Activated T-cell treated with anti-CD3 and anti-CD28 coated beads, Interleukin-2, amount 50 U/mL, for 72 hours (primary cell): Measurements from ENCODE around the gene FAF1. TPM values are rescaled to one million over a fixed set of nuclear protein-coding genes. Genes with fewer than 3 reads are reported as not detected.

Experiments
- ATAC-seq, 2 donors: fragments of 150-1000 bp; cut with Tn5 transposase; replicated peaks in 1 of 2; 2 replicates each; pipeline ENCODE4 v1.10.0; 2021; ENCODE audit warnings: moderate library complexity in 2 of 2, mild to moderate bottlenecking in 1 of 2
- DNase-seq, 2 donors: peaks; one replicate each; pipeline ENCODE4 v3.0.0; 2021 to 2022; ENCODE audit warnings: mixed read lengths in 1 of 2
- H3K27ac Mint-ChIP-seq: one replicate; pipeline ENCODE4 v1.8.0; 2022; ENCODE audit warnings: mild to moderate bottlenecking, moderate library complexity, mixed read lengths
- H3K27me3 Mint-ChIP-seq: one replicate; pipeline ENCODE4 v1.8.0; 2022; ENCODE audit warnings: low read depth, mixed read lengths
- H3K36me3 Mint-ChIP-seq, 2 donors: one replicate each; pipeline ENCODE4 v1.8.0; 2022; ENCODE audit warnings: mixed read lengths in 2 of 2, mild to moderate bottlenecking in 1 of 2; ENCODE audit not compliant: insufficient read depth in 2 of 2
- H3K4me1 Mint-ChIP-seq: one replicate; pipeline ENCODE4 v1.8.0; 2022; ENCODE audit warnings: low read depth, mixed read lengths
- H3K4me3 Mint-ChIP-seq, 2 donors: one replicate each; pipeline ENCODE4 v1.8.0; 2022; ENCODE audit warnings: mild to moderate bottlenecking in 2 of 2, mixed read lengths in 2 of 2, moderate library complexity in 2 of 2
- H3K9me3 Mint-ChIP-seq, 2 donors: one replicate each; pipeline ENCODE4 v1.8.0; 2022; ENCODE audit warnings: mixed read lengths in 2 of 2
- total RNA-seq, 2 donors: library from RNA; stranded (reverse); gene quantifications; one replicate each; pipeline ENCODE4 v1.2.3, GENCODE V29; 2022

Gene FAF1
- total RNA-seq, 2 donors from 2014 or later = 65.7 to 83.0 TPM

DNA sequence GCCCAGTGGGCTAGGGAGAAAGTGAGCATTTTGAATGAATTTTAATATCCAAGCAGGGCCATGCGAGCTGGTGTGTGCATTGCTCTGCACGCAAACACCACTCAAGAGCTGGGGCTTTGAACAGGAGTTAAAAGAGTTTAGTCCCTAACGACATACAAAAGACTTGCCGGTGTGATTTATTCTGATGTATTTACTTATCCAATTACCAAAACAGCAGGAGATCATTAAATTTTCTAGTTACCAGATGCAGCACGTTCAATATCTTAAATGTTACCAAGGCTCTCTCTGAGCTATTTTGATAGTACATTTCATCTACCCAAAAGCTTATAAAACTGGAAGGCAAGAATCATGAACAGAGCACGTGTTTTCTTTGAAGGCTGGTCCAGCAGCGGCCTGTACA lies 506.8 kb downstream of the FAF1 start:
- no peak for ATAC-seq
- Mint-ChIP-seq H3K4me1 (peaks cover 20% of the 10 kb centered on the region), H3K9me3 (no peaks in the 10 kb centered on the region), H3K27me3 (no peaks in the 10 kb centered on the region), H3K36me3 (no peaks in the 10 kb centered on the region), H3K4me3 (no peak overlapping the region), H3K27ac (no peak overlapping the region)
- no peak for DNase-seq

DNA sequence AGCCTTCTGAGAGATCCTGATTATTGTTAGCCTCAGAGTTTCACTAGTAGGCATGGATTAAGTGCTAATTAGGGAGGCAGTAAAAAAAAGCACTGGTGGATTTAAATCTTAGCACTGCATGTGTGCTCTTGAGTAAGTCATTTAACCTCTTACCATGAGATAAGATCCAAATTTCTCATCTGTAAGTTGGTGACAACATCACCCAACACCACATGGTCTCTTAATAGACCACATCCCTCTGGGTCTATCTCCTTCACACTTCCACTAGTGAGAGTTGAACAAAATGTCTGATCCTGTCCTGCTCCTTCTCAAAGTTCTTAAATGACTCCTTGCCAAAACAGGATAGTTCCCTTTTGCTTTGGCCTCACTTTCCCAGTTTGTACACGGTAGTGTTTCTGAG lies 507.4 kb downstream of the FAF1 start:
- peak in 1 of 2 donors; percentile 35 for ATAC-seq
- no peak for DNase-seq
- no peak overlapping the region for H3K27ac Mint-ChIP-seq
- peaks cover 20% of the 10 kb centered on the region for H3K4me1 Mint-ChIP-seq
- no peaks in the 10 kb centered on the region for H3K9me3 Mint-ChIP-seq
- H3K27me3 Mint-ChIP-seq = no peaks in the 10 kb centered on the region
- no peak overlapping the region for H3K4me3 Mint-ChIP-seq
- H3K36me3 Mint-ChIP-seq = no peaks in the 10 kb centered on the region

DNA sequence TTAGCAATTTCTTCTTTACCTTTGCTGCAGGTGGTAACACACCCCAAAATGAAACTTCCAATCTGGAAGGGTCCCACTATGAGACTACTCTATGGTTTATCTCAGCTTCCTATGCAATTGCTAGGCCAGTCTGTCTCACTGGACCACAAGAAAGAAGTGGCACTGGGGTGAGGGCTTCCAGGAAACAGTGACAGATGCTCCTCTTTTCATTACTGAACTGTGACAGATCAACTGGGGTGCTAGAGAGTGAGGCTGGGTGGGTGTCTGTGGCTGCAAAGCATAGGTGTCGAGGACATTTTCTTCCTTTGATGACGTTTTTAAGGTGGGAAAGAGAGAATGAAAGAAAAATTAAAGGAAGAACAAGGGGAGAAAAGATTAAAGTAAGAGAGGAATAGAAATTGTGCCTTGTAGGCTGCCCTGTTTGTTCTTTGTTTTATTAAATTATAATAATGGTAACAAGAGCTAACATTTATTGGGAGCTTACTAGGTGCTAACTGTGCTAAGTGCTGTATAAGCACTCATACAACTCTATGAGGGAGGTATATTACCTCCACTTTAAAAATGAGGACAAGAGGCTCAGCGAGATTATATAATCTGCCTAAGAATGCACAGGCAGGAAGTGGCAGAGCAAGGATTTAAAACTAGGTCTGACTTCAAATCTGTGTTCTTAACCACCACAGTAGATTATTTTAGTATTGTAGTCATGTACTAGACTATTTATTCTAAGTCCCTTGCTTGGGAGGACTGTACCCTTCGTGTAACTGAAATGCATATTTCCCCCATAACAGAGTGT lies 509.0 kb downstream of the FAF1 start:
- peaks cover 20% of the 10 kb centered on the region for H3K4me1 Mint-ChIP-seq
- peak overlapping the region in 1 of 2 donors; percentile 3 for H3K4me3 Mint-ChIP-seq
- H3K27ac Mint-ChIP-seq = peak overlapping the region; percentile 36
- H3K36me3 Mint-ChIP-seq = no peaks in the 10 kb centered on the region
- ATAC-seq (peak; percentile 51 to 64), DNase-seq (no peak)
- H3K27me3 Mint-ChIP-seq = no peaks in the 10 kb centered on the region
- H3K9me3 Mint-ChIP-seq = no peaks in the 10 kb centered on the region

DNA sequence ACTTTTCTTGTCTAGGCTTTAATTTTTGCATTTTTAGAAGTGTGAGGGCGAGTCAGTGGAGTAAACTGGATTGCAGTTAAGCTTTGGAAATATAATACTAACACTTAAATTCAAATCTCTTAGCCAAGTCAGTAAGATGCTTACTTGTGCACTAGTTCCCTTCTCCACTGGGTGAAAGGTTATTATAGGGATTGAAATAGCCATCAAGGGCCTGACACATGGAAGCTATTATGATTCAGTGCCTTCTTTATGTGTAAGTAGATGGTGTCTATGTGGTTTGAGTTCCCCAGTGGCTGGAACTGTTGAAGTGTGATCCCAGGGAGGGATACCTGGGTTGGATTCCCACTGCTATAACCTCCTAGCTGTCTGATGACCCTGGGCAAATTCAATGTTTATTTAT lies 512.1 kb downstream of the FAF1 start:
- peaks cover 9% of the 10 kb centered on the region for H3K4me1 Mint-ChIP-seq
- H3K4me3 Mint-ChIP-seq = no peak overlapping the region
- ATAC-seq = no peak
- H3K36me3 Mint-ChIP-seq = no peaks in the 10 kb centered on the region
- H3K9me3 Mint-ChIP-seq = no peaks in the 10 kb centered on the region
- H3K27me3 Mint-ChIP-seq = no peaks in the 10 kb centered on the region
- DNase-seq = no peak
- no peak overlapping the region for H3K27ac Mint-ChIP-seq

DNA sequence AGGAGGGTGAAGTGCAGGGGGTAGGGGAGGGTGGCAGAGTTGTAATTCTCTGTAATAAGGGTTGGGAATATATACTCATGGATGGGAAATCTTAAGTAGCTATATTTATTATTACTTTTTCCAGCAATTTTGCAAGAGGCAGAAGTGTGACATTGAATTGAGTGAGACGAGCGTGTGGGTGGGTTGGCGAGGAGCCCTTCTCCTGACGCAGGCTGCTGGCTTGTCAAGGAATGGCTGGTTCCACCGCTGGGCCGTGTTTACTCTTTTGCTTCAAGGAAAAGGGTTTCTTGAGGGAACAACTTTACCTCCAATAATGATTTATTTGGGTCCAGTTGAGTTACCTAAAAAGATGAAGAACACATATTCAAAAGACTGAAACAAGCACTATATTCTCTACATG lies 518.9 kb downstream of the FAF1 start:
- no peaks in the 10 kb centered on the region for H3K9me3 Mint-ChIP-seq
- no peak for DNase-seq
- H3K36me3 Mint-ChIP-seq = peaks cover 0 to 3% of the 10 kb centered on the region in 2 donors
- no peak overlapping the region for H3K4me3 Mint-ChIP-seq
- no peak overlapping the region for H3K27ac Mint-ChIP-seq
- H3K4me1 Mint-ChIP-seq = no peaks in the 10 kb centered on the region
- ATAC-seq = no peak
- no peaks in the 10 kb centered on the region for H3K27me3 Mint-ChIP-seq

DNA sequence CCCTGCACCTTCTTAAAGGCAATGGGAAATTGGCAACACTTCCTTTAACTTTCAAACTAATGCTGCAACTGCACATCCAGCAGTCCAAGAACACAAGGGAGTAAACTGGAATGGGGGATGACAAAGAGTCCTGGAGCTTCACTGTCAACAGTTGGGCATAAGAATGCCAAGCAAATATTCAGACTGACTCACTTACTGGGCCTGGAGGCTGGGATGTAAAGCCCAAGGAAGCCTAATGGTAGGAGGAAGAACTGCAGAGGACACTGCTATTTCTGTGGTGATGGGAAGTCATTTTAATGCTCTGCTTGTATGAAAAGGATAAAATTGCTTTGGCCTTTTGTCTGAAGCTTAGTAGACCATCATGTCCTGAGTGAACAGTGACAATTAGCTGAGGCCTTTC lies 521.1 kb downstream of the FAF1 start:
- Mint-ChIP-seq H3K4me3 (no peak overlapping the region), H3K27ac (no peak overlapping the region), H3K4me1 (no peaks in the 10 kb centered on the region), H3K9me3 (no peaks in the 10 kb centered on the region), H3K27me3 (no peaks in the 10 kb centered on the region), H3K36me3 (peaks cover 0 to 3% of the 10 kb centered on the region in 2 donors)
- no peak for ATAC-seq
- no peak for DNase-seq

DNA sequence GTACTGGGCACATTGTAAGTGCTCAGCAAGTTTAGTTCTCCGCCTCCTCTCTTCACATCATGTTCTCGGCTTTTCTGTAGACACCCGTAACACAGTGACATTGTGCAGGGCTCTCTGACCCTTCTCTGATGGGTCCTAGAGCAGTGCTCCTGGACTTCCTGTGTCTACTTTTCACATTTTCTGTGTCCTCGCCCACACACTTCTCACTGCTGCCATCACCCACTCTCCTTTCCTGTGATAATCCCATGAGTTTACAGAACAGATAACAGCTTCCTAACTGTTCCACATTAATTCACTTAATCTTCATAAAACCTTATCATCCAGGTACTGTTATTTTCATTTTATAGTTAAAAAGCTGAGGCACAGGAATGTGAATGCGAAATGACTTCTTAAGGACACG lies 523.6 kb downstream of the FAF1 start:
- H3K36me3 Mint-ChIP-seq = peaks cover 0 to 3% of the 10 kb centered on the region in 2 donors
- no peak overlapping the region for H3K4me3 Mint-ChIP-seq
- DNase-seq (no peak), ATAC-seq (no peak)
- H3K4me1 Mint-ChIP-seq = no peaks in the 10 kb centered on the region
- peaks cover 16% of the 10 kb centered on the region for H3K27me3 Mint-ChIP-seq
- no peak overlapping the region for H3K27ac Mint-ChIP-seq
- H3K9me3 Mint-ChIP-seq = no peaks in the 10 kb centered on the region

DNA sequence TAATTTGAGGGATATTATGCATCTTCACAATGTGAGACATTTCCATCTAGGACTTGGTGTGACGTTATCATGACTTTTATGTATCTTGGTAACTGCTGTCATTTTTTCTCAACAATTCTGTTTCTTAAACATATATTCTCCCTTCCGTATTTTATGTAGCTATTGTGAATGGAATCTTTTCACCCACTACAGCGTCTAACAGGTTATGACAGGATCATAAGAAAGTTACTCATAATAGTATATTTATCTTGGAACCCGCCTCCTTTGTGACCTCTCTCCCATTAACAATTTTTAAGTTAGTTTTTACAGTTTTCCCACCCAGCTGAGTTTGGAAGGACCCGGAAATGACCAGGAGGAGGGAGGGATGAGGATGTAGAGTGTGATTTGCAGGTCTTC lies 530.1 kb downstream of the FAF1 start:
- Mint-ChIP-seq H3K9me3 (no peaks in the 10 kb centered on the region), H3K4me3 (peak overlapping the region; percentile 17 to 26), H3K27ac (no peak overlapping the region), H3K4me1 (peaks cover 40% of the 10 kb centered on the region), H3K36me3 (no peaks in the 10 kb centered on the region), H3K27me3 (peaks cover 78% of the 10 kb centered on the region)
- no peak for ATAC-seq
- DNase-seq = no peak

DNA sequence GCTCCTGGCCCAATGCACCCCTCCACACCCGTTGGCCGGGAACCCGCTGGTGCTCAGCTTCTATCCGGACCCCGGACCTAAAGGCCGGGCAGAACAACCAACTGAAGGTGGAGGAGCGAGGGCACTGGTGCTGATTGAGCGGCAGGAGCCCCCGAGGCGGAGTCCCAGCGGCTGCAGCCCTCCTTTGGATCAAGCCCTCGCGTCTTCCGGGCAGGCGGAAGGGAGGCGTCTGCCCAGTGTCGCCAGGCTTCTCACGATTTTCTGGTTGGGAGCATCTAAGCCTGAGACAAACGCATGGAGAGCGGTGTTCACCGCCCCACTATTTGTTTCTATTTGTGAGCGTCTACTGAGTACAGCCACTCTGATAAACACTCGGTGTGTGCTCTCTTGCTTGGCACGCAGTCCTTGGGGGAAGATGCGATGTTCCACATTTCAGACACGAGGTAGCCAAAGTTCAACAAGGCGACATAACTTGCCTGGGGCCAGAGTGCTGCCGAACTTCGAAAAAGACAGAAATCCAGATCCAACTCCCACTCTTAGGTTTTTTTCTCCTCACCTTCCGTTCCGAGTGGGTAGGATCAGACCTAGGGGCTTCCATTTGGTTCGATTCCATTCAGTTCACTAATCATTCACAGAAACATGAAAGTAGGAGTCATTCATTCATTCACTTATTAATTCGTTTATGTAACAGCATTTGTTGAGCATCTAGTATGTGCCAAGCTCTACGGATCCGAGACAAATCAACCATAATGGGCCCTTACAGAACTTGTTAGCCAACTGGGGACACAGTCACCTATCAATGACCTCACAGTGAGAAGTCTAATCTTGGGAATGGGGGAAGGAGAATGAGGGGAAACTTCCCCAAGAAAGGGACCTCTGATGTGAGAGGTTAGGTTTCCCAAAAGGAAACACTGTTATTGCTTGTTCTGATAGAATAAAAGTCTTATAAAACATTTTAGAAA lies 532.0 kb downstream of the FAF1 start:
- Mint-ChIP-seq H3K4me1 (peaks cover 59% of the 10 kb centered on the region), H3K27ac (no peak overlapping the region), H3K9me3 (no peaks in the 10 kb centered on the region), H3K4me3 (peak overlapping the region; percentile 33 to 52), H3K27me3 (peaks cover 94% of the 10 kb centered on the region), H3K36me3 (peaks cover 4 to 6% of the 10 kb centered on the region in 2 donors)
- no peak for DNase-seq
- peak in 1 of 2 donors; percentile 10 for ATAC-seq

DNA sequence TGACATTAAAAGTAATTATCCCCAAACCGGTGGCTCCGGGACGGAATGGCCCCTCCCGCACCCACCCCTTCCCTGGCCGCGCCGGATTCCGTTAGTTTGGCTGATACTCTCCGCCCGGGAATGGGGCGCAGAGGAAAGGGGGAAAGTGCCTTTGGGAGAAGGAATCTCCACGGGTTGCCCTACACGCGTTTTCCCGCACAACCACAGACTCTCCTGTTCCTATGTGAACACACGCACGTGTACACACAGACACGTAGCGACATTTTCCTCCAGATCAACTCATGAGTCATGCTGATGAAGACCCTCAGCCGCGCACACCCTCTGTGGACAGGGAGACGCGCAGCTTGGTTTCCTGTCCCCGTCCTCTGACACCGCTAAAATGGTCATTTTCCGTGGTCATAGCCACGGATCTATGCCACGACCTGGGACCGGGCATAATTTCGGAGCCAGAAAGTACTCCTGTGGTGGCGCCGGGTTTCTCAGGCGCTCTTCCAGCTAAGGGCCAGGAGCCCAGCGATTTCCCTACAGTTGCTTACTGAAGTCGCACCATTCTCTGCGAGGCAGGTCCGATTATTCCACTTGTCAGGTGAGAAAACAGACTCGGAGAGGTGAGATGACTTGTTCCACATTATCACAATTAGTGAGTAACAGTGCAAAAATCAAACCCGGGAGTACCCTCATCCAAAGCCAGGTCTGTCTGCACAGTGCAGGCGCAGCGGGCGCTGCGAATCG lies 532.8 kb downstream of the FAF1 start:
- H3K4me3 Mint-ChIP-seq = peak overlapping the region; percentile 33 to 52
- H3K36me3 Mint-ChIP-seq = peaks cover 4 to 6% of the 10 kb centered on the region in 2 donors
- H3K4me1 Mint-ChIP-seq = peaks cover 66% of the 10 kb centered on the region
- peaks cover 95% of the 10 kb centered on the region for H3K27me3 Mint-ChIP-seq
- no peaks in the 10 kb centered on the region for H3K9me3 Mint-ChIP-seq
- ATAC-seq (peak in 1 of 2 donors; percentile 13), DNase-seq (no peak)
- H3K27ac Mint-ChIP-seq = no peak overlapping the region

DNA sequence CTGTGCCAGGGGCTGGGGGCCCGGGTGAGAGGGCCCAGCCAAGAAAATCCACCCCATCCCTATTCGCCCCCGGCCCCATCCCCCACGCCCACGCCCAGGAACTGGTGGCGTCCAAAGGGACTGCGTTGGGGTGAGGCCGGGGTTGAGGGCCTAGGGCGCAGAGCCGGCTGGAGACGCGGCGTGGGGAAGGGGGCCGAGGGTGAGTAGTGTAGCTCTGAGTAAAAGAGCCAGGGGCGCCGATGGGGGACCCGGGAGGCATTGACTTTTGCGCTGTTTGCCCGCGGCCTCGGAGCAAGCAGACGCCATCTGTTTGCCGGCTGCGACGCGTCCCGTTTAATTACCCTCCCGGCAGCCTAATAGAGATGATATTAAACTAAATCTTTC lies 533.4 kb downstream of the FAF1 start:
- Mint-ChIP-seq H3K27me3 (peaks cover 95% of the 10 kb centered on the region), H3K36me3 (peaks cover 4 to 6% of the 10 kb centered on the region in 2 donors), H3K9me3 (no peaks in the 10 kb centered on the region), H3K27ac (no peak overlapping the region), H3K4me3 (peak overlapping the region in 1 of 2 donors; percentile 15), H3K4me1 (peaks cover 71% of the 10 kb centered on the region)
- ATAC-seq (no peak), DNase-seq (no peak)

DNA sequence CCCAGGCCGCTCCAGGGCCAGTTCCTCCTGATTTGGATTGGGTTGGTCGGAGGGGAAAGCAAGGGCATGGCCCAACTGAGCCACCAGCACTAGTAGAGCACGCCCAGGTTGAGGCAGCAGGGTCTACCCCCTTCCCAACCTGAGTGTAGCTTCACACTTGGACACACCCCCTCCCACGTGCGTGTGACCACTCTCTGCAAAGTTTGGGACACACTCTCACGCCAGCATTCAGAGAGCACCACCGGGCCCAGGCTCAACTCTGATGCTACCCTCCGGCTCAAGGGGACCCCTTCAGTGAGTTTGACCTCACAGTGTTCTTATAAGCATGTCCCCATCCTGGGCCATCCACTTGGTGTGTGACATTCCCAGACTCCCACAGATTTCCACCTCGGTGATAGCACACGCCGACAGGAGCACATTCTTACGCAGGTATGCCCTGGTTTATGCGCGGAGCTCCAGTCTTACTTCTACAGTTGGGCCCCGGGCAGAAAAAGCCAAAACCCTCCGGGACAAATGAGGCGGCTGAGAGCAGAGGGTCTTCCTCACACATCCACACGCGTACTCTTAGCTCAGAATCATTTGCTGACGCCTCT lies 533.9 kb downstream of the FAF1 start:
- Mint-ChIP-seq H3K36me3 (peaks cover 4 to 6% of the 10 kb centered on the region in 2 donors), H3K9me3 (no peaks in the 10 kb centered on the region), H3K4me1 (peaks cover 75% of the 10 kb centered on the region), H3K27ac (no peak overlapping the region), H3K27me3 (peaks cover 94% of the 10 kb centered on the region), H3K4me3 (peak overlapping the region in 1 of 2 donors; percentile 35)
- no peak for ATAC-seq
- no peak for DNase-seq
